ENCODE data around the gene ST8SIA5.

DNA sequence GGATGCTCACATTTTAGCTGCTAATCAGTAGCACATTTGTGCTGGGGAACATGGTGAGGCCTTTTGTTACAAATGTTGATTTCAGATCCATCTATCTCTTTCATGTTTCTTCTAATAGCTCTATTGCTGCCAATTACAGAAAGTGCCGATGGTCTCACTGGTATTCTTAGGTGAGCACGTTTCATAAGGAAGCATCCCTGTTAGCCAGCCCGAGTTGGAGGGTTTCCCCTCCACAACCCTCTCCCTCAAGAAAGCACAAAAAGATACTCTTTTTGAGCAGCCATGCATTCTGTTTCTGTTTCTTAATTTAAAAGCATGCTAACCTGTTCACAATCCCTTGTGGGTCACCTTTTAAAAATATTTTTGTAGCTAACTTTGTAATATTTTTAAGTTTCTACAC is 30.8 kb upstream of the ST8SIA5 start:
- TF ChIP-seq MTA2 (IDR thresholded peaks at IDR 0.05; ENCODE audit: low read depth) (no peak), HDAC6 (IDR thresholded peaks at IDR 0.05; ENCODE audit: unreplicated experiment) (no peak), CREM (IDR thresholded peaks at IDR 0.05; ENCODE audit: low read depth) (no peak), TARDBP (IDR thresholded peaks at IDR 0.05; ENCODE audit: borderline replicate concordance) (no peak), SMAD1 (IDR thresholded peaks at IDR 0.05; ENCODE audit: low read depth, partially characterized antibody) (no peak), BCLAF1 (IDR thresholded peaks at IDR 0.05) (no peak), ZNF217 (IDR thresholded peaks at IDR 0.05) (no peak)
- TF ChIP-seq, protein P1, sequence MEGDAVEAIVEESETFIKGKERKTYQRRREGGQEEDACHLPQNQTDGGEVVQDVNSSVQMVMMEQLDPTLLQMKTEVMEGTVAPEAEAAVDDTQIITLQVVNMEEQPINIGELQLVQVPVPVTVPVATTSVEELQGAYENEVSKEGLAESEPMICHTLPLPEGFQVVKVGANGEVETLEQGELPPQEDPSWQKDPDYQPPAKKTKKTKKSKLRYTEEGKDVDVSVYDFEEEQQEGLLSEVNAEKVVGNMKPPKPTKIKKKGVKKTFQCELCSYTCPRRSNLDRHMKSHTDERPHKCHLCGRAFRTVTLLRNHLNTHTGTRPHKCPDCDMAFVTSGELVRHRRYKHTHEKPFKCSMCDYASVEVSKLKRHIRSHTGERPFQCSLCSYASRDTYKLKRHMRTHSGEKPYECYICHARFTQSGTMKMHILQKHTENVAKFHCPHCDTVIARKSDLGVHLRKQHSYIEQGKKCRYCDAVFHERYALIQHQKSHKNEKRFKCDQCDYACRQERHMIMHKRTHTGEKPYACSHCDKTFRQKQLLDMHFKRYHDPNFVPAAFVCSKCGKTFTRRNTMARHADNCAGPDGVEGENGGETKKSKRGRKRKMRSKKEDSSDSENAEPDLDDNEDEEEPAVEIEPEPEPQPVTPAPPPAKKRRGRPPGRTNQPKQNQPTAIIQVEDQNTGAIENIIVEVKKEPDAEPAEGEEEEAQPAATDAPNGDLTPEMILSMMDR (IDR thresholded peaks at IDR 0.05 in 2 of 3, conservative IDR thresholded peaks at IDR 0.05 in 1 of 3; ENCODE audit: control insufficient read depth in 2 of 3, extremely low read depth in 1 of 3, insufficient read depth in 1 of 3, low read depth in 3 of 3, low read length in 3 of 3): no peak
- TF ChIP-seq, protein P2, sequence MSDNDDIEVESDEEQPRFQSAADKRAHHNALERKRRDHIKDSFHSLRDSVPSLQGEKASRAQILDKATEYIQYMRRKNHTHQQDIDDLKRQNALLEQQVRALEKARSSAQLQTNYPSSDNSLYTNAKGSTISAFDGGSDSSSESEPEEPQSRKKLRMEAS (IDR thresholded peaks at IDR 0.05; ENCODE audit: low read depth, low read length): no peak
- TF ChIP-seq, protein P3, sequence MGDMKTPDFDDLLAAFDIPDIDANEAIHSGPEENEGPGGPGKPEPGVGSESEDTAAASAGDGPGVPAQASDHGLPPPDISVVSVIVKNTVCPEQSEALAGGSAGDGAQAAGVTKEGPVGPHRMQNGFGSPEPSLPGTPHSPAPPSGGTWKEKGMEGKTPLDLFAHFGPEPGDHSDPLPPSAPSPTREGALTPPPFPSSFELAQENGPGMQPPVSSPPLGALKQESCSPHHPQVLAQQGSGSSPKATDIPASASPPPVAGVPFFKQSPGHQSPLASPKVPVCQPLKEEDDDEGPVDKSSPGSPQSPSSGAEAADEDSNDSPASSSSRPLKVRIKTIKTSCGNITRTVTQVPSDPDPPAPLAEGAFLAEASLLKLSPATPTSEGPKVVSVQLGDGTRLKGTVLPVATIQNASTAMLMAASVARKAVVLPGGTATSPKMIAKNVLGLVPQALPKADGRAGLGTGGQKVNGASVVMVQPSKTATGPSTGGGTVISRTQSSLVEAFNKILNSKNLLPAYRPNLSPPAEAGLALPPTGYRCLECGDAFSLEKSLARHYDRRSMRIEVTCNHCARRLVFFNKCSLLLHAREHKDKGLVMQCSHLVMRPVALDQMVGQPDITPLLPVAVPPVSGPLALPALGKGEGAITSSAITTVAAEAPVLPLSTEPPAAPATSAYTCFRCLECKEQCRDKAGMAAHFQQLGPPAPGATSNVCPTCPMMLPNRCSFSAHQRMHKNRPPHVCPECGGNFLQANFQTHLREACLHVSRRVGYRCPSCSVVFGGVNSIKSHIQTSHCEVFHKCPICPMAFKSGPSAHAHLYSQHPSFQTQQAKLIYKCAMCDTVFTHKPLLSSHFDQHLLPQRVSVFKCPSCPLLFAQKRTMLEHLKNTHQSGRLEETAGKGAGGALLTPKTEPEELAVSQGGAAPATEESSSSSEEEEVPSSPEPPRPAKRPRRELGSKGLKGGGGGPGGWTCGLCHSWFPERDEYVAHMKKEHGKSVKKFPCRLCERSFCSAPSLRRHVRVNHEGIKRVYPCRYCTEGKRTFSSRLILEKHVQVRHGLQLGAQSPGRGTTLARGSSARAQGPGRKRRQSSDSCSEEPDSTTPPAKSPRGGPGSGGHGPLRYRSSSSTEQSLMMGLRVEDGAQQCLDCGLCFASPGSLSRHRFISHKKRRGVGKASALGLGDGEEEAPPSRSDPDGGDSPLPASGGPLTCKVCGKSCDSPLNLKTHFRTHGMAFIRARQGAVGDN (IDR thresholded peaks at IDR 0.05): no peak
- TF ChIP-seq, protein P4, sequence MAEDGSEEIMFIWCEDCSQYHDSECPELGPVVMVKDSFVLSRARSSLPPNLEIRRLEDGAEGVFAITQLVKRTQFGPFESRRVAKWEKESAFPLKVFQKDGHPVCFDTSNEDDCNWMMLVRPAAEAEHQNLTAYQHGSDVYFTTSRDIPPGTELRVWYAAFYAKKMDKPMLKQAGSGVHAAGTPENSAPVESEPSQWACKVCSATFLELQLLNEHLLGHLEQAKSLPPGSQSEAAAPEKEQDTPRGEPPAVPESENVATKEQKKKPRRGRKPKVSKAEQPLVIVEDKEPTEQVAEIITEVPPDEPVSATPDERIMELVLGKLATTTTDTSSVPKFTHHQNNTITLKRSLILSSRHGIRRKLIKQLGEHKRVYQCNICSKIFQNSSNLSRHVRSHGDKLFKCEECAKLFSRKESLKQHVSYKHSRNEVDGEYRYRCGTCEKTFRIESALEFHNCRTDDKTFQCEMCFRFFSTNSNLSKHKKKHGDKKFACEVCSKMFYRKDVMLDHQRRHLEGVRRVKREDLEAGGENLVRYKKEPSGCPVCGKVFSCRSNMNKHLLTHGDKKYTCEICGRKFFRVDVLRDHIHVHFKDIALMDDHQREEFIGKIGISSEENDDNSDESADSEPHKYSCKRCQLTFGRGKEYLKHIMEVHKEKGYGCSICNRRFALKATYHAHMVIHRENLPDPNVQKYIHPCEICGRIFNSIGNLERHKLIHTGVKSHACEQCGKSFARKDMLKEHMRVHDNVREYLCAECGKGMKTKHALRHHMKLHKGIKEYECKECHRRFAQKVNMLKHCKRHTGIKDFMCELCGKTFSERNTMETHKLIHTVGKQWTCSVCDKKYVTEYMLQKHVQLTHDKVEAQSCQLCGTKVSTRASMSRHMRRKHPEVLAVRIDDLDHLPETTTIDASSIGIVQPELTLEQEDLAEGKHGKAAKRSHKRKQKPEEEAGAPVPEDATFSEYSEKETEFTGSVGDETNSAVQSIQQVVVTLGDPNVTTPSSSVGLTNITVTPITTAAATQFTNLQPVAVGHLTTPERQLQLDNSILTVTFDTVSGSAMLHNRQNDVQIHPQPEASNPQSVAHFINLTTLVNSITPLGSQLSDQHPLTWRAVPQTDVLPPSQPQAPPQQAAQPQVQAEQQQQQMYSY (CRISPR knock-in tag; IDR thresholded peaks at IDR 0.05): no peak
